Lower leg skin (tissue), 3 donors: ENCODE data around the gene DNAH7.

Experiments used
- POLR2A ChIP-seq, 2 donors: fragments of 450-650 bp; IDR thresholded peaks; one replicate each; pipeline ENCODE4 v1.6.1; 2016 to 2017; ENCODE audit warnings: antibody characterized with exemption in 2 of 2, mild to moderate bottlenecking in 1 of 2, moderate library complexity in 1 of 2
- TF ChIP-seq, protein P1 (sequence below), 3 donors: fragments of 450-650 bp; IDR thresholded peaks; one replicate each; pipeline ENCODE4 v1.5.1; 2016; ENCODE audit warnings: antibody characterized with exemption in 3 of 3, mild to moderate bottlenecking in 3 of 3, moderate library complexity in 2 of 3

DNA sequence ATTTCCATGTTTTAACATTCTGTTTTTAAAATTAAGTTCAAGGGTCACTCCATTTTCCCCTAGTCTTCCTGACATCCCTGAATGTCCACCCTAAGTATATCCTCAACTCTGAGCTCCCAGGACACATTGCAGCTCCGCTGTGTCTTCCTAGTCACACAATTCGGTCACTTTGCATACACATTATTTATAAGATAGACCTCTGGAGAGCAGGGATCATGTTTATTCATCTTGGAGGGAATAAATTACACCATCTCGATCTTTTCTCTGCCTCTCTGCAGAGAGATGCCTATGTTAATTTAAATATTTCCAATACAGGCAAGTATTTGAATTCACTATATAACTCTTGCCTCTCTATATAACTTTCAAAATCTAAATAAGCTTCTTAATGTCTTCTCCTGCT lies 245.4 kb downstream of the DNAH7 start:
- TF ChIP-seq, protein P1, sequence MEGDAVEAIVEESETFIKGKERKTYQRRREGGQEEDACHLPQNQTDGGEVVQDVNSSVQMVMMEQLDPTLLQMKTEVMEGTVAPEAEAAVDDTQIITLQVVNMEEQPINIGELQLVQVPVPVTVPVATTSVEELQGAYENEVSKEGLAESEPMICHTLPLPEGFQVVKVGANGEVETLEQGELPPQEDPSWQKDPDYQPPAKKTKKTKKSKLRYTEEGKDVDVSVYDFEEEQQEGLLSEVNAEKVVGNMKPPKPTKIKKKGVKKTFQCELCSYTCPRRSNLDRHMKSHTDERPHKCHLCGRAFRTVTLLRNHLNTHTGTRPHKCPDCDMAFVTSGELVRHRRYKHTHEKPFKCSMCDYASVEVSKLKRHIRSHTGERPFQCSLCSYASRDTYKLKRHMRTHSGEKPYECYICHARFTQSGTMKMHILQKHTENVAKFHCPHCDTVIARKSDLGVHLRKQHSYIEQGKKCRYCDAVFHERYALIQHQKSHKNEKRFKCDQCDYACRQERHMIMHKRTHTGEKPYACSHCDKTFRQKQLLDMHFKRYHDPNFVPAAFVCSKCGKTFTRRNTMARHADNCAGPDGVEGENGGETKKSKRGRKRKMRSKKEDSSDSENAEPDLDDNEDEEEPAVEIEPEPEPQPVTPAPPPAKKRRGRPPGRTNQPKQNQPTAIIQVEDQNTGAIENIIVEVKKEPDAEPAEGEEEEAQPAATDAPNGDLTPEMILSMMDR (IDR thresholded peaks at IDR 0.05), result no peak
- TF ChIP-seq POLR2A (IDR thresholded peaks at IDR 0.05), result no peak
